Measurements from ENCODE around the gene PLEKHG5.
"Not testable (repeated sequence)": the region's sequence is repeated elsewhere in the genome, so short reads cannot be mapped to it uniquely, and the experiment has no call there.

The PLEKHG5 gene

GRCh38 chr1:6495540-6496364, 4.3 kb upstream of the PLEKHG5 start:
- no peak for DNase-seq

GRCh38 chr1:6495041-6495441, 3.6 kb upstream of the PLEKHG5 start:
- no peak for DNase-seq

GRCh38 chr1:6494627-6495026, 3.2 kb upstream of the PLEKHG5 start:
- DNase-seq = no peak

DNA sequence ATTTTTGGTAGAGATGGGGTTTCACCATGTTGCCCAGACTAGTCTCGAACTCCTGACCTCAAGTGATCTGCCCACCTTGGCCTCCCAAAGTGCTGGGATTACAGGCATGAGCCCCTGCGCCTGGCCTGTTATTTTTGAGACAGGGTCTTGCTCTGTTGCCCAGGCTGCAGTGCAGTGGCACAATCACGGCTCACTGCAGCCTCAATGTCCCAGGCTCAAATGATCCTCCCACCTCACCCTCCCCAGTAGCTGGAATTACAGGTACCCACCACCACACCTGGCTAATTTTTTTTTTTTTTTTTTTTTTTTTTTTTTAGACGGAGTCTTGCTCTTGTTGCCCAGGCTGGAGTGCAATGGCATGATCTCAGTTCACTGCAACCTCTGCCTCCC, 2.4 kb upstream of the PLEKHG5 start:
- not testable (repeated sequence) for DNase-seq

GRCh38 chr1:6491966-6492365, 499 bp upstream of the PLEKHG5 start:
- DNase-seq = no peak

- no peak for DNase-seq
Measured at GRCh38 chr1:6491081-6491449, 402 bp downstream of the PLEKHG5 start.

GRCh38 chr1:6490181-6491080, 1.0 kb downstream of the PLEKHG5 start:
- DNase-seq = peak; percentile 48

DNA sequence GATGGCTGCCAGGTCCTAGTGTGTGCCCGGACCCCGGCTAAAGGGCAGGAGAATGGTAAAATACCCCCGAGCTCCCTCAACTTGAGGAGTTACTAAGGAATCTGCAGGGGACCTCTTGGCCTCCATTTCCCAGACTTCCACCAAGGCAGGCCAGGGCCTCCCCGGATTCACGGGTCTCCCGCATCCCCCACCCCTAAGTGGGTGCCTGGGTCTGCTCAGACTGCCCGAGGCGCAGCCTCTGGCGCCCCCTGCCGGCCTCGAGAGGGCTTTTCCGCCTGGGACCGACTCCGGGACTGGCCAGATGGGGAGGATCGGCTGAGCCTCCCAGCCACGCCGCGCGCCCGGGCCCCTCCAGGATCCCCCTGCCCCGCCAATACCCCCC, 1.7 kb downstream of the PLEKHG5 start:
- peak; percentile 70 for DNase-seq

- DNase-seq = no peak
Measured at GRCh38 chr1:6489383-6489765, 2.1 kb downstream of the PLEKHG5 start.

- DNase-seq = no peak
Measured at GRCh38 chr1:6488602-6489382, 2.7 kb downstream of the PLEKHG5 start.

GRCh38 chr1:6487804-6488484, 3.5 kb downstream of the PLEKHG5 start:
- DNase-seq = no peak

DNA sequence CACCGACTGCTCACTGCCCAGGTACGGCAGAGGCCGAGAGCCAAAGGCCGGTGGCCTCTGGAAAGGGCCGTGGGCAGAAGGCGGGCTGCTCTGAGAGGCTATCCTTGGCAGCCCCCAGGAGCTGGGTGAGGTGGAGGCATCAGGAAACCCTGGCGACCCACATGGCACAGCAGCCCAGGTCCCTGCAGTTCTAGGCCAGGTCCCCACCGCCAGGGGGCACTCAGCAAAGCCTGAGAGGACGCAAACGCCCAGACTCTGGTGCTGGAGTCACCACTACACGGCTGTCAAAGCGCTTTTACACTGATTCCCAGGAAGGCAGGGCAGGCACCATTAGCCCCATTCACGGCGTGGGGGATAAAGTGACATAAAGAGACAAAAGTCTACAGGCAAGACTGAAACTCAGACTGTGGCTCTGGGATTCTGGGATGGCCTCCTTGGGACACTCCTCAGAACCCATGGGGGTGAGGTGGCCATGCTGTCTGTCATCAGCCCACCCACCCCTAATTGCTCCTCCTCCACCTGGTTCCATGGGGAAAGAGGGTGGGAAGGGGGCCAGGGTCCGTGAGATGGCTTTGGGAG, 4.9 kb downstream of the PLEKHG5 start:
- DNase-seq = peak; percentile 83

GRCh38 chr1:6485168-6486101, 6.0 kb downstream of the PLEKHG5 start:
- DNase-seq = no peak

- DNase-seq = no peak
Measured at GRCh38 chr1:6484826-6485167, 6.7 kb downstream of the PLEKHG5 start.

- DNase-seq = no peak
Measured at GRCh38 chr1:6483761-6484117, 7.7 kb downstream of the PLEKHG5 start.

GRCh38 chr1:6483017-6483760, 8.3 kb downstream of the PLEKHG5 start:
- DNase-seq = no peak

DNA sequence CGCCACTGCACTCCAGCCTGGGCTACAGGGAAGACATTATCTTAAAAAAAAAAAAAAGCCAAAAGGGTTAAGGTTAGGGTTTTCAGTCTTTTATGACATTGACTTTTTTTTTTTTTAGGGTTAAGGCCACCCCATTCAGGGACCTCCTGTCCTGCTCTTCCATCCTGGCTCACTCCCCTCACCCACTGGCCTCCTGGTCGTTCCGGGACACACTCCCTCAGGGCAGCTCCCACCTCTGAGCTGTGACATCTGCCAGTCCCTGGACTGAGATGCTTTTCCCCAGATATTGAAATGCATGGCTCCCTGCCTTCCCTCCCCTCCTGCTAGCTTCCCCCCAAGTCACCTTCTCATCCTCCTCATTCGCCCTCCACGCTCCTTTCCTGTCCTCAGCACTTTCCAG, 9.6 kb downstream of the PLEKHG5 start:
- no peak for DNase-seq

DNA sequence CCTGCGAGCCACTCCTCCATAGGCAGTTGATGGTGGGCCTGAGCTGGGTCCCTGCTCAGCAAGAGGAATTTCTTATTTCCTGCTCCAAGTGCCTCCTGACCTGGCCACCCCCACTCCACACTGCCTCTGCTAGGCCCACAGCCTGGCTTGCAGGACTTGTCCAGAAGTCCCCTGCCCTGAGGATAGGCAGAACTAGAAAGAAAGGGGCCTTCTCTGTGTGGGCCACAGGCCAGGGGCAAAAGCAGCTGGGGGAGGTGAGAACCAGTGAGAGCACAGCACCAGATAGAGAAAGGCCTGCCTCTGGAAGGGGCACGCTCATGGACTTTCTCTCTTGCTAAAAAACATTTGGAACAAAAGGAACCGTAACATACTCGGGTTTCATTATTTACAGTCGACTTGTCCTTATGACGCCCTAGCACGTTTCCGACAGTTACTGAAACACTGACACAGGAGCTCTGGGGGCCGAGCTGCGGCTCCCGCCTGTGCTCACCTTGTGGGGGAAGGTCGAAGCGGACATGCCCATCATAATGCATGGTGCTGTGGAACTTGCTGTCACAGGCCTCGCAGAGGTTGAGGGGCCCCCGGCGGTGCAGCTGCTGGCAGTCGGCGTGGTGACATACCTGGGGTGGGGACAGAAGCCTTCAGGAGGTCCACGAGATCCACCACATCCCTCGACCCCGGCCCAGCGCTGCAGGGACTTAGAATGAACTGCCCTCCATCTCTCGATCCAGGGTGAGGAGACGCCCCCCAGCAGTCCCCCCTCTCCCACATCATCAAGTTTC, 14.2 kb downstream of the PLEKHG5 start:
- no peak for DNase-seq

DNA sequence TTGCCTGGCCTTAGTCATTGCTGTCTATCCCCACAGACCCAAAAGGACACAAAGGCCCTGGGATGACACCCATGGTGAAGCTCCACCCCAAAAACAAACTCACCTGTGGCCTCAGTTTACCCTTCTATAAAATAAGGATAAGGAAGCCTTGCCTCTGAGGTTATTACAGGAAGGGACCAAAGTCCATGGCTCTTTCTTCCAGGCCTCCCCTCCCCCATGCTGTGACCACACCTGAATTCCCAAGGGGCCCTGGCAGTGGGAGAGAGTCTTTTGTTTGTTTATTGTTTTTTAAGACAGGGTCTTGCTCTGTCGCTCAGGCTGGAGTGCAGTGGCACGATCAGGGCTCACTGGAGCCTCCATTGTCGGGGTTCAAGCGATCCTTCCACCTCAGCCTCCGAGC, 15.0 kb downstream of the PLEKHG5 start:
- no peak for DNase-seq

Data from stimulated activated naive CD4-positive, alpha-beta T cell treated with Interleukin-2 at 50 U/mL for 16 hours (primary cell).